ENCODE data around the gene CNTN4. TPM values are rescaled to one million over a fixed set of nuclear protein-coding genes. Genes with fewer than 3 reads are reported as not detected.

CNTN4 gene
- polyA plus RNA-seq, 1 donor (not counting 4 experiments of a cell fraction or from before 2014, with no cell fraction given) = not detected

- Histone ChIP-seq H3K27ac (ENCODE audit: control insufficient read depth, insufficient read depth, low read length) (no peak overlapping the region), H3K4me1 (ENCODE audit: control insufficient read depth, extremely low read depth, insufficient read depth, low read length) (no peaks in the 10 kb centered on the region), H4K20me1 (ENCODE audit: control insufficient read depth, extremely low read depth, insufficient read depth, low read length) (no peaks in the 10 kb centered on the region), H3K9me3 (ENCODE audit: control insufficient read depth, low read depth, low read length) (no peaks in the 10 kb centered on the region), H3K9me1 (ENCODE audit: control insufficient read depth, extremely low read depth, insufficient read depth, low read length) (no peaks in the 10 kb centered on the region), H3K4me3 (ENCODE audit: control insufficient read depth in 2 of 3, extremely low read depth in 1 of 3, insufficient read depth in 2 of 3, low read depth in 1 of 3, low read length in 3 of 3) (no peak overlapping the region), H3K36me3 (ENCODE audit: control insufficient read depth in 2 of 2, extremely low read depth in 1 of 2, insufficient read depth in 2 of 2, low read length in 2 of 2) (no peaks in the 10 kb centered on the region), H3K4me2 (ENCODE audit: control insufficient read depth, extremely low read depth, insufficient read depth, low read depth, low read length) (no peak overlapping the region), H3K27me3 (ENCODE audit: control insufficient read depth, extremely low read depth, insufficient read depth, low read length) (no peaks in the 10 kb centered on the region), H2AFZ (ENCODE audit: control insufficient read depth, low read length) (no peak overlapping the region), H3K79me2 (ENCODE audit: control insufficient read depth, insufficient read depth, low read length) (no peaks in the 10 kb centered on the region), H3K9ac (ENCODE audit: control insufficient read depth, extremely low read depth, insufficient read depth, low read length) (no peak overlapping the region)
- TF ChIP-seq, protein P1, sequence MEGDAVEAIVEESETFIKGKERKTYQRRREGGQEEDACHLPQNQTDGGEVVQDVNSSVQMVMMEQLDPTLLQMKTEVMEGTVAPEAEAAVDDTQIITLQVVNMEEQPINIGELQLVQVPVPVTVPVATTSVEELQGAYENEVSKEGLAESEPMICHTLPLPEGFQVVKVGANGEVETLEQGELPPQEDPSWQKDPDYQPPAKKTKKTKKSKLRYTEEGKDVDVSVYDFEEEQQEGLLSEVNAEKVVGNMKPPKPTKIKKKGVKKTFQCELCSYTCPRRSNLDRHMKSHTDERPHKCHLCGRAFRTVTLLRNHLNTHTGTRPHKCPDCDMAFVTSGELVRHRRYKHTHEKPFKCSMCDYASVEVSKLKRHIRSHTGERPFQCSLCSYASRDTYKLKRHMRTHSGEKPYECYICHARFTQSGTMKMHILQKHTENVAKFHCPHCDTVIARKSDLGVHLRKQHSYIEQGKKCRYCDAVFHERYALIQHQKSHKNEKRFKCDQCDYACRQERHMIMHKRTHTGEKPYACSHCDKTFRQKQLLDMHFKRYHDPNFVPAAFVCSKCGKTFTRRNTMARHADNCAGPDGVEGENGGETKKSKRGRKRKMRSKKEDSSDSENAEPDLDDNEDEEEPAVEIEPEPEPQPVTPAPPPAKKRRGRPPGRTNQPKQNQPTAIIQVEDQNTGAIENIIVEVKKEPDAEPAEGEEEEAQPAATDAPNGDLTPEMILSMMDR (optimal IDR thresholded peaks at IDR 0.05 in 1 of 3, IDR thresholded peaks at IDR 0.05 in 1 of 3, conservative IDR thresholded peaks at IDR 0.05 in 1 of 3; ENCODE audit: extremely low read depth in 1 of 3, insufficient read depth in 2 of 3, low read length in 3 of 3) = no peak
- TF ChIP-seq EZH2 (IDR thresholded peaks at IDR 0.05; ENCODE audit: low read length) = no peak
- FAIRE-seq (no peak), DNase-seq (ENCODE audit: low read depth, low spot score) (no peak)
- dilution Hi-C loops (cut with MboI; ENCODE audit: extremely low pct_ligation_motif_present, low sequenced_read_pairs) = no loop called here
Observed at GRCh38 chr3:3071136-3071535, 972.5 kb downstream of the CNTN4 start.

DNA sequence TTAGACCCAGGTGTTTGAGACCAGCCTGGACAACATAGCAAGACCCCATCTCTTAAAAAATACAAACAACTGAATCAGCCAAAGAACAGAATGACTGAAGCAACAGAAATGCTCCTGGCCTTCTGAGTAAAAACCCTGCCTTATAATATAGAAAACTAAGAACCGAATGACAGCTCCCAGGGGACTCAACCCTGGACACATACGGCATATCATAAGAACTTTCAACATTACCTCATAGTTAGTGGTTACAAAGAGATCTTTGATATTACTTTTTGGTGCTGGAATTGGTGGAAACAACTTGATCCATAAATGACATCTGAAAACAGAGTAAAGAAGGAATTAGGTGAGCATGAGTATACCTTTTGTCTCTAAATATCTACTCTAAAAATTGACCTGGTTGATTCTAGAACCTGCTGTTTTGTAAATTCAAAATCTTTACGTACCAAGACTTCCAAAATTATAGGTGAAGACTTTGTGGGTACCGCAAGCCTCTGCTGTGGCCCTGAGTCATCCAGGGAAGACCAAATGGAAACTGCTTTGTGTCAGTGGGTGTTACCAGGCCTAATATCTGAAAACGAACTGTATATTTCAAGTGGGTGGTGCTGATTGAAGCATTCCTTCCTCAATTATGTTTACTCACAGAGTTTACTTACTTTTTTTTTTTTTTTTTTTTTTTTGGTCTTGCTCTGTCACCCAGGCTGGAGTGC is 976.0 kb downstream of the CNTN4 start:
- dilution Hi-C loops (cut with MboI; ENCODE audit: extremely low pct_ligation_motif_present, low sequenced_read_pairs) = no loop called here
- Histone ChIP-seq H3K4me1 (ENCODE audit: control insufficient read depth, extremely low read depth, insufficient read depth, low read length) (no peaks in the 10 kb centered on the region), H2AFZ (ENCODE audit: control insufficient read depth, low read length) (no peak overlapping the region), H4K20me1 (ENCODE audit: control insufficient read depth, extremely low read depth, insufficient read depth, low read length) (no peaks in the 10 kb centered on the region), H3K36me3 (ENCODE audit: control insufficient read depth in 2 of 2, extremely low read depth in 1 of 2, insufficient read depth in 2 of 2, low read length in 2 of 2) (no peaks in the 10 kb centered on the region), H3K4me2 (ENCODE audit: control insufficient read depth, extremely low read depth, insufficient read depth, low read depth, low read length) (no peak overlapping the region), H3K79me2 (ENCODE audit: control insufficient read depth, insufficient read depth, low read length) (no peaks in the 10 kb centered on the region), H3K4me3 (ENCODE audit: control insufficient read depth in 2 of 3, extremely low read depth in 1 of 3, insufficient read depth in 2 of 3, low read depth in 1 of 3, low read length in 3 of 3) (no peak overlapping the region), H3K9me3 (ENCODE audit: control insufficient read depth, low read depth, low read length) (no peaks in the 10 kb centered on the region), H3K27me3 (ENCODE audit: control insufficient read depth, extremely low read depth, insufficient read depth, low read length) (no peaks in the 10 kb centered on the region), H3K27ac (ENCODE audit: control insufficient read depth, insufficient read depth, low read length) (no peak overlapping the region), H3K9ac (ENCODE audit: control insufficient read depth, extremely low read depth, insufficient read depth, low read length) (no peak overlapping the region), H3K9me1 (ENCODE audit: control insufficient read depth, extremely low read depth, insufficient read depth, low read length) (no peaks in the 10 kb centered on the region)
- DNase-seq (ENCODE audit: low read depth, low spot score) (no peak), FAIRE-seq (no peak)
- TF ChIP-seq EZH2 (IDR thresholded peaks at IDR 0.05; ENCODE audit: low read length) = no peak
- TF ChIP-seq, protein P1 (optimal IDR thresholded peaks at IDR 0.05 in 1 of 3, IDR thresholded peaks at IDR 0.05 in 1 of 3, conservative IDR thresholded peaks at IDR 0.05 in 1 of 3; ENCODE audit: extremely low read depth in 1 of 3, insufficient read depth in 2 of 3, low read length in 3 of 3) = no peak

All from keratinocyte (primary cell).